Stimulated activated CD8-positive, alpha-beta memory T cell treated with anti-CD3 and anti-CD28 coated beads, Interleukin-4, amount 100 ng/mL, for 1 hour (primary cell): ENCODE measurements around the gene MYH11.

Experiments used
- DNase-seq, 2 donors: peaks; one replicate each; pipeline ENCODE4 v3.0.0-alpha.2; 2020; ENCODE audit warnings: low read depth in 2 of 2, low spot score in 1 of 2

The MYH11 gene

DNA sequence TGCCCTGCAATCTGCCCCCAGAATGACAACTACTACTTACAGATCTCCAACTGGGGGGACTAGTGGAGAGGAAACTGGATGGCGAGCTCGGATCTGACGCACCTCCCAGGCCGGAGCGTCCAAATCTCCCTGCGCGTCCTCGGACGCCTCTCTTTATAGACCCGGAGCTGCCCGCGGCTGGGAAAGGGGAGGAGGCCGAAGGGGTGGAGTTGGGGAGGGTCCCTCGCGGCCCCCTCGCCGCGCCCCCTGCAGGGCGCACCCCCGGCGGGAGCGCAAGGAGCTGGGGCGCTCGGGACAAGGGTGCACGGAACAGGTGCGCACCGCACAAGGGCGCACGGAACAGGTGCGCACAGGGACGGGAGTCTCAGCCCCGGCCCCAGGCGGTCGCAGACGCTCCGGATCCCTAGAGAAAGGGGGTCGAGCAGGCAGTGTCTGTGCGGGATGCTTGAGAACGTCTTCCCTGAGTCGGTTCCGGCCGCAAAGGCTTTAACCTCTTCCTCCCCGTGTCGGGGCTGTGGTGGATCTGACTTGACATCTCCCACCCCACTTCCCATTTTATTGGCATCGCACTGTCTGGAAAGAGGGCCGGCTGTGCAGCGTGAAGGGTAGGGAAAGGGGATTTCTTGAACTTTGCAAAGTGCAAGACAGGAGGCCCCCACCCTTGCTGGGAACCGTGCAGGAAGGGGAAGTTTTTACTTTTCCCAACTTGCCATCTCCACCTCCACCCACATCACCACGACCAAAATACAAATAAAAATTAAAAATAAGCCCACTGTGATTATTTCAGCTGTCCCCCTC lies at the start of gene MYH11:
Gene MYH11 (minus strand): TSS at position 128 of the 798 bp plus-strand sequence. CDS start 18,776 bp downstream, outside the sequence.
- DNase-seq: no peak

DNA sequence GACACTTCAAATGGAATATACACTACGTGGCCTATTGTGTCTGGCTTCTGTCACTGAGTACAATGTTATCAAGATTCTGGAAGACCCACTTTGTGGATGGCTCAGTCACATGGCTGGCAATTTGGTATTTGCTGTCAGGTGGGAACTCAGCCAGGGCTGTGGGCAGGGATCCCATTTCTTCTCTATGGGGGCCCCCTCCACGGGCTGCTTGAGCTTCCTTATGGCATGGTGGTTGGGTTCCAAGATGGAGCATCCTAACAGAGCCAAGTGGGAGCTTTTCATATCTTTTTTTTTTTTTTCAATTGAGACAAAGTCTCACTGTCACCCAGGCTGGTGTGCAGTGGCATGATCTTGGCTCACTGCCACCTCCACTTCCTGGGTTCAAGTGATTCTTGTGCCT lies 49.6 kb upstream of the MYH11 start:
- no peak for DNase-seq

DNA sequence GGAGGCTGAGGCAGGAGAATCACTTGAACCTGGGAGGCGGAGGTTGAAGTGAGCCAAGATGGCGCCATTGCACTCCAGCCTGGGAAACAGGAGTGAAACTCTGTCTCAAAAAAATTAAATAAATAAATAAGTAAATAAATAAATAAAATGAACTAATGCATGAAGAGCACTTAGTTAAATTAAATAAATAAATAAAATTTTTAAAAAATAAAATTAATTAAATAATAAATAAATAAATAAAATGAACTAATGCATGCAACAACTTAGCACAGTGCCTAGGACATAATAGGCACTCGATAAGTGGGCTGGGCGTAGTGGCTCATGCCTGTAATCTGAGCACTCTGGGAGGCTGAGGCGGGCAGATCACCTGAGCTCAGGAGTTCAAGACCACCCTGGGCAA lies 47.1 kb upstream of the MYH11 start:
- DNase-seq: no peak

DNA sequence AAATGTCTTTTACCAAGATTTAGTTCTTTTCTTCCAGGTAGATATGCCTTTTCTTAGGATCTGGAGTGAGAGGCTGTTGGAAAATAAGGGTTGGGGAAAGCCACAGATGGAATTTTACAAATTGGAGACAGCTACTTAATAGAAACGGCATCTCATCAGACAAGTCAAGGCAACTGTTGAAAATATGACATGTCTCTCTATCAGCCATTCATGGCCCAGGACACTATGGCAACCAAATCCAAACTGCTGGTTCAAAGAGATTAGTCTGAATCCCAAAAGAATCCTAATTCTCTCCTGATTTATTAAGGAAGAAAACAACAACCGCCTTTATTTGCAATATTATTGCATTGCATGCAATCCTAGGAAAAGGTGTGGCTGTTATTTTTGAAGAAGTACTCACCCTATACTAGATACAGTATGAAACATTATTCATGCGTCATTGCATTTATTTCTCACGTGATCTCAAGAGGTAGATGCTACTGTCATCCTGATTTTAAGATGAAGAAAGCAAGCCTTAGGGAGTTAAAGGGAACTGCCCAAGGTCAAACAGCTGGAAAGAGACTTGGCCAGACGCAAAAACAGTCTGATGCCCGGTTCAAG lies 44.2 kb upstream of the MYH11 start:
- no peak for DNase-seq

DNA sequence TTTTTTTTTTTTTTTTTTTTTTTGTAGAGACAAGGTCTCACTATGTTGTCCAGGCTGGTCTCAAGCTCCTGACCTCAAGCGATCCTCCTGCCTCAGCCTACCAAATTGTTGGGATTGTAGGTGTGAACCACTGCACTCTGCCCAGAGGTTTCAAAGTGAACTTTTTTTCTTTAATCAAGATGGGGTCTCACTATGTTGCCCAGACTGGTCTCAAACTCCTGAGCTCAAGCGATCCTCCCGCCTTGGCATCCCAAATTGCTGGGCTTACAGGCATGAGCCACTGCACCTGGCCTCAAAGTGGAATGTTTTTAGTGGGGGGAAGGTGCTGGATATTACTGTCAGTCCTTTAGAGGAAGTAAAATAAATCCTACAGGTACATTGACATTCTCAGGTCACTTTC lies 43.5 kb upstream of the MYH11 start:
- no peak for DNase-seq

DNA sequence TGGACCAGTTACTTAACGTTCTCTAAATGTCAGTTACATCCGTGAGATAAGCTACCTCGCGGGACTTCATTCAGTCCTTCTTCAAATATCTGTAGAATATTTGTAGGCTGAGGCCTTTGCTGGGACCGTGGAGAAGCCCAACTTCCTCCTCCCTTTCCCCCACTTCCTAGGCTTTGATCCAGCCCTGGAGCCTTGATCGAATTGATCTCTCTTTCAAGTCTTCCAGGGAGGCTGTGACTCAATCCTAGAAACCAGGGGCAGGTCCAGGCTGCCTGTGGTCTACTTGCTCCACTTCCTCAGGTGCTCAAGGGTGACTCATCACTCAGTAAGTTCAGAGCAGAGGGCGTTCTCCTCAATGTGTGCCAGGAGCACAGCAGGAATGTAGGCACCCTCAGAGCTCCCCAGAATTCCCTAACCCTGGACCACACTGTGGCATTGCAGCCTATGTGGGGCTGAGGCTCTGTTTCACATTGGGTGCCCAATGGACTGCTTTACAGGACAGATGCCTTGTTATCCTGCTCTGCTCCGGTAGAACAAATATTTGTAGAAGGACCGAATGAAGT lies 42.8 kb upstream of the MYH11 start:
- DNase-seq: no peak

DNA sequence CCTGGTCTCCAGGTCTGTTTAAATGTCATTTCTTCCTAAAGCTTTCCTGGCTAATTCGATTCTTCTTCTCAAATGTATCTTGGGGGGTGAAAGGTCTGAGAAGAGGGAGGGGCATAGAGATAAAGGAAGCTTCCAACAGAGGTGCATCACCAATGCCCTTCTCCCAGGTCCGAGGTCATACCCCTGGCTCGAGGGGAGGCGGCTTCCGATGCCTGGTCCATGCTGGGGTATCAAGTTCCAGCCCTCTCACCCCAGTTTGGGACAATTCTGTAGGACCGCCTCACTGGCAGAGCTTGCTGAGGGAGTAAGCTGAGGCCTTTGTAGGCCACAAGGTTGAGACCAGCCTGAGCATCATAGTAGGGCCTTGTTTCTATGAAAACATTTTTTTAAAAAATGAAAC lies 41.8 kb upstream of the MYH11 start:
- DNase-seq: no peak

DNA sequence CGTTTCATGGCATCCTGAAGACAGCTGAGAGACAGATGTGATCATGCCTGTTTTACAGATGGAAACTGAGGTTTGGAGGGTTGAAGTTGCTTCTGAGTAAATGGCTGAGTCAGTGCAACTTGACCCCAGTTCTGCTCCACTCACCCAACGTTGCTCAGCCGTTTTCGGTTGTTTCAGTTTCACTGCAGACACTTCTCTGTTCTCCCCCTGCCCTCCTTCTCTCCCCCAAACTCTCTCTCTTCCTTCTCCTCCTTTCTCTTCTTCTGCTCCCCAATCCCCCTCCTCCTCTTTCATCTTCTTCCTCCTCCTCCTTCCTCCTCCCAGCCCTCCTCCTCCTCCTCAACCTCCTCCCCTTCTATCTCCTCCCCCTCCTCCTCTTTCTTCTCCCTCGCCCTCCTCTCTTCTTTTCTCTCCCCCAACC lies 41.0 kb upstream of the MYH11 start:
- DNase-seq: no peak

DNA sequence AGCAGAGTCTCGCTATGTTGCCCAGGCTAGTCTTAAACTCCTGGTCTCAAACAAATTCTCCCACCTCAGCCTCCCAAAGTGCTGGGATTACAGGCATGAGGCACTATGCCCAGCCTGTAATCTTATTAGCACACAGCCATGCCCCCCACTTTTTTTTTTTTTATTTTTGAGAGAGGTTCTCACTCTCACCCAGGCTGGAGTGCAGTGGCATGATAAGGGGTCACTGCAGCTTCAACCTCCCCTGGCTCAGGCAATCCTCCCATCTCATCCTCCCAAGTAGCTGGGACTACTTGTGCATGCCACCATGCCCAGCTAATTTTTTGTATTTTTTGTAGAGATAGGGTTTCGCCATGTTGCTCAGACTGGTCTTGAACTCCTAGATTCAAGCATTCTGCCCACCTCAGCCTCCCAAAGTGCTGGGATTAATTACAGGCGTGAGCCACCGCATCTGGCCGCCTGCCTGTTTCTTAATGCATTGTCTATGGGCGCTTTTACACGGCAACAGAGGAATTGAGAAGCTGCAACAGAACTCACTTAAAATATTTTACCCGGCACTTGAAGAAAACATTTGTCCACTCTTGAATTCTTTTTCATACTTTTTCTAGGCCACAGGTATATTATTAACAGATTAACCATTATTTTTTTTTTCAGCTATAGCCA lies 40.4 kb upstream of the MYH11 start:
- no peak for DNase-seq

DNA sequence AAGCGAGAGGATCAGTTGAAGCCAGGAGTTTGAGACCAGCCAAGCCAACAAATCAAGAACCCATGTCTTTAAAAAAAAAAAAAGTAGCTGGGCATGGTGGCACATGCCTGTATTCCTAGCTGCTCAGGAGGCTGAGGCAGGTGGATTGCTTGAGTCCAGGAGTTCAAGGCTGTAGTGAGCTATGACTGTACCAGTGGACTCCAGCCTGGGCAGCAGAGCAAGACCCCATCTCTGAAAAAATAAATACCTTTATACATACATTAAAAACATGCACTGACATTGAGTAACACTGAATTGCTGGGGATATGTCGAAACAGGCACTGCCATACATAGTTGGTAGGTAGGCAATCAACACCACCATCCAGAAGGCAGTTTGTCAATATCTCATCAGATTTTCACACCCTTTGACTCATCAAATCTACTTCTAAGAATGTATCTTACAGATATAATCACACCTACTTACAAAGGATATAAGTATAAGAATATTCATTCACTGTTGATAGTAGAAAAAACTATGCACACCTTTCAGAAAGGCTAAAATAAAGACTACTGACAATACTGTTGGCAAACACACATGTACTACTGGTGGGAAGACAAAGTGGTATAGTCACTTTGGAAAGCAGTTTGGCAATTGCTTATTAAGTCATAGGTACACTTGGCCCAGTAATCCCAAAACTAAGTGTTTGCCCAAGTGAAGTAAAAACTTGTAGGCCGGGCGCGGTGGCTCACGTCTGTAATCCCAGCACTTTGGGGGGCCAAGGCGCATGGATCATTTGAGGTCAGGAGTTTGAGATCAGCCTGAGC lies 37.9 kb upstream of the MYH11 start:
- DNase-seq: no peak

DNA sequence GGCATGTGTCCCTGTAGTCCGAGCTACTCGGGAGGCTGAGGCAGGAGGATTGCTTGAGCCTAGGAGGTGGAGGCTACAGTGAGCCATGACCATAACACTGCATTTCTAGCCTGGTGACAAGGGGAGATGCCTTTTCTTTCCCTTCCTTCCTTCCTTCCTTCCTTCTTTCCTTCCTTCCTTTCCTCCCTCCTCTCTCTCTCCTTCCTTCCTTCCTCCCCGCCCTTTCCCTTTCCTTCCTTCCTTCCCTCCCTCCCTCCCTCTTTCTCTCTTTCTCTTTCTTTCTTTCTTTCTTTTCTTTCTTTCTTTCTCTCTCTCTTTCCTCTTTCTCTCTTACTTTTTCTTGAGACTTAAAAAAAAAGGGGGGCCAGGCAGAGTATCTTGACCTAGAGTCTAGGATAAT lies 34.7 kb upstream of the MYH11 start:
- DNase-seq: no peak

DNA sequence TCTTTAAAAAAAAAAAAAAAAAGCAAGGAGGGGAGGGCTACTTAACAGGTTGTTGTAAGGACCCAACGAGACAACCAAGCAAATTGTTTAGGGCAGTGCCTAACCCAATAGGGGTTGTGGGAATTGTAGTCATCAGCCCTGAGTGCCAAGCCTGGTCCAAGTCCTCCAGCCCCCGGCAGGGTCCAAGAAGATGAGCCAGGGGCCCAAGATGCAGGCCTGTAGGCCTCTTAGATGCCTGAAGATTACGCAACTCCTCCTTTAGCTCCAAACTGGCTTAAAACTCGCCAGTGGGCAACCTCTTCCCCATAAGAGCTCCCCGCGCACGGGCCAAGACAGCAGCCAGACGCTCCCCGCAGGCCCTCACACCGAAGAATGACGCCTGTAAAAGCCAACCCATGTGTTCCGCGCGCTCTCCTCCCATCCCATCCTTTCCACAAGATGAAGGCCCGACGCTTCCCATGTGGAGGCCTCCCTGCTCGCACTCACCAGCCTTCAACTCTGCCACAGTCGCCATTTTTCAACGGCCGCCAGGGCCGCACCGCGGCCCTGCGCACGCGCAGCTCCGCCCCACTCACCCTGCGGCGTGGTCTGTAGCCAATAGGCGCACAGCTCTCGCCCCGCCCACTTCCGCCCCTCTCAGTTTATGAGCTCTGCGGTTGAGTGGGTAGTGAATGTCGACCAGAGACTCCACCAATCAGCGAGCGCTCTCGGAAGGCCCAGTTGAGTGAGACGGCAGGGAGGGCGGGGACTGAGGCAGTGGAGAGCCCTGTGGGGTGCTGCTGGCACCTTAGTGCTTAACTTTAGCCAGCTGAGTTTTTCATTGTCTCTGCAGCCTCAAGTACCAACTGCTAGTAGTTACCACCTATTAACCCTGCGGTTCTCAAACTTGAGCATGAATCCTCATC lies 31.5 kb upstream of the MYH11 start, which contains the start of gene CEP20:
Gene CEP20 (minus strand): TSS at position 532 of the 905 bp plus-strand sequence. CDS start 18 bp downstream, at position 514.
- DNase-seq: peak; percentile 98 to 100

DNA sequence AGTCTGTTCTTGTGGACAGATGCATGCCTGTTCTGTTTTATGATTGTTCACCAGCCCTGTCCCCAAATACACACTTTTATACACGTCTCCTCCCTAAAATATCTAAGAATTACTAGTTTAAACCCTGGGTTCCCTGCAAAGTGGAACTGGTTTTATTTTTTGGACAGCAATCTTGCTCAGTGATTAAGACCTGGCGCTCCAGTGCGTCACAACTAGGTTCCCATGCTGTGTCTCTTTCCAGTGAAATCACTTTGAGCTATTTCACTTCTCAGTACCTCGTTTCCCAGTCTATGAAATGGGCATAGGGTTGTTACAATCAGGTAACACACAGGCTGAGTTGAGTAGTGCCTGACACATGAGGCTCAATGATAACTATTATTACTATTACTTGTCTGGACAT lies 30.5 kb upstream of the MYH11 start:
- no peak for DNase-seq

DNA sequence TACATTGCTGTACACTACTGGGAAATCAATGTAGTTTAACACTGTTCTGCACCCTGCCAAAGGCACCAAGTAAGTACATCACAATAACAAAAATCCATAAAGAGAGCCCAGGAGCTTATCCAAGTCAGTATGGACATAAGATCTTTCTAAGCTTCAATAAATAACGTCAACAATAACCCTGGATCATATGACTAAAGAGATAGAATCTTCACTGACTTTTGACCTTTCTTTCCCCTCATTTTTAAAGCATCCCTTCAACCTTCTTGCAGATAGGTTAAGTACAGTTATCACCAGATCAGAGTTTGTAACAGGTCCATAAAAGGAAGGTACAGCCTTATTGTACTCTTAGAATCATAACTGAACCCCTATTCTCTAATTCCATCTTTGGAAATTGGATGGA lies 29.2 kb upstream of the MYH11 start:
- DNase-seq: no peak

DNA sequence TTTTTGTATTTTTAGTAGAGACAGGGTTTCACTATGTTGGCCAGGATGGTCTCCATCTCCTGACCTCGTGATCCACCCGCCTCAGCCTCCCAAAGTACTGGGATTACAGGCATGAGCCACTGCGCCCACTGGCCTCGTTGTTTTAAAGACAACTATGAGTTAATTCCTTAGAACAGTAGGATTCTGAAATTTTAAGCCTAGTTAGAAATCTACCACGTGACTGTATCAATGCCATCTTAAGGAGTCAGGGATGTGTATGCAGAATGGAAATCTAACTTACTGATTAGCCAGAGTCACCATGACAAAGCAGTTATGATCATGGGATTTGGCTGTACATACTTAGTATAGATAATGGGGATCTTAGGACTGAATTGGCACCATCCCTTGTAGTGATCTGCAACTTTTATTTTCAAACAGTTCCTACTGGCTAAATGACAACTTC lies 28.8 kb upstream of the MYH11 start:
- DNase-seq: no peak

DNA sequence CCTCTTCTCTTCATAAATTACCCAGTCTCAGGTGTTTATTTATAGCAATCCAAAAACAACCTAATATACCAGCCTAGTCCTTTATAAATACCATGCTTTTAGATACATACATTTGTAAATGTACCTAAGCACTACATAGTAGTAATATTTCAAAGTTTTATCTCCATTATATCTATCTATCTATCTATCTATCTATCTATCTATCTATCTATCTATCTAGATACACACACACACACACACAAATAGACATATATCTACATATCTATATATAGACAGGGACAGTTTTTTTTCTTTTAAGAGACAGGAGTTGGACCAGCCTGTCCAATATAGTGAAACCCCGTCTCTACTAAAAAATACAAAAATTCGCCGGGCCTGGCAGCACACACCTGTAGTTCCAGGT lies 25.7 kb upstream of the MYH11 start:
- no peak for DNase-seq

DNA sequence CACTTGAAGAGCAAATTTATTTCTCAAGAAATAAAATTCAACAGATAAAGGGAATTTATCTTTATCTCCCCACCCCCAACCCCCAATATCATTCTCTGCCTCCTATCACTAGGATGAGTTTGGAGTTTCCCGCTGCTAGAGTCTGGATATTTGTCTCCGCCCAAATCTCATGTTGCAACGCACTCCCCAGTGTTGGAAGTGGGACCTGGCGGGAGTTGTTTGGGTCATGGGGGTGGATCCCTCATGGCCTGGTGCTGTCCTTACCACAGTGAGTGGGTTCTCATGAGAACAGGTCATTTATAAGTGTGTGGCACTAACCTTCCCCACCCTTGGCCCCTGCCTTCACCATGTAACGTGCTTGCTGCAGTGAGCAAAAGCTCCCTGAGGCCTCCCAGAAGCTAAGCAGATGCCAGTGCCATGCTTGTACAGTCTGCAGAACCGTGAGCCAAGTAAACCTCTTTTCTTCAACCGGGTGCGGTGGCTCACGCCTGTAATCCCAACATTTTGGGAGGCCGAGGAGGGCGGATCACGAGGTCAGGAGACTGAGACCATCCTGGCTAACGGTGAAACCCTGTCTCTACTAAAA lies 25.1 kb upstream of the MYH11 start:
- DNase-seq: no peak

DNA sequence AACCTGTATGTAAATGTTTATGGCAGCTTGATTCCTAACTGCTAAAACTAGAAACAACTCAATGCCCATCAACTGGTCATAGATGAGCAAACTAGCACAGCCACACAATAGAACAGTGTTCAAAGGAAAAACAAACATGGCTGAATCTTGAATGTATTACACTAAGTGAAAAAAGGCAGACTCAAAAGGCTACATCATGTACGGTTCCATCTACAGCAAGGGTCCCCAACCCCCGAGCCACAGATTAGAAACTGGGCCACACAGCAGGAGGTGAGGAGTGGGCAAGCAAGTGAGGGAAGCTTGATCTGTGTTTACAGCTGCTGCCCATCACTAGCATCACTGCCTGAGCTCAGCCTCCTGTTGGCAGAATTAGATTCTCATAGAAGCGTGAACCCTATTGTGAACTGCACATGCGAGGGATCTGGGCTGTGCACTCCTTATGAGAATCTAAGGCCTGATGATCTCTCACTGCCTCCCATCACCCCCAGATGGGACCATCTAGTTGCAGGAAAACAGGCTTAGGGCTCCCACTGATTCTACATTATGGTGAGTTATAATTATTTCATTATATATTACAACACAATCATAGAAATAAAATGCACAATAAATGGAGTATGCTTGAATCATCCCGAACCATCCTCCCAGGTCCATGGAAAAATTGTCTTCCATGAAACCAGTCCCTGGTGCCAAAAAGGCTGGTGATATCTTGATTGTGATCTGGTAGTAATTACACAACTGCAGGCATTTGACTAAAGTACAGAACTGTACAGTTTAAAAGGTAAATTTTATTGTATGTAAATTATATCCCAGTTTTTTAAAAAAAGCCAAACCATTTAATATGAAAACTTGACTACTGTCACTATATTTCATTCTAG lies 23.8 kb upstream of the MYH11 start:
- DNase-seq: no peak
